H1 (cell line): Measurements from ENCODE around the gene PTPRCAP. TPM values are rescaled to one million over a fixed set of nuclear protein-coding genes. Genes with fewer than 3 reads are reported as not detected.

Source experiments
- CTCF ChIA-PET: fragments of 300-600 bp; sonication (Branson Sonifier 250); formaldehyde crosslinking; loops from one replicate; lab custom pipeline; 2021; ENCODE audit not compliant: partially characterized antibody; lab: Charles Lee
- POLR2A ChIA-PET: fragments of 300-600 bp; sonication (Branson Sonifier 250); formaldehyde crosslinking; loops from one replicate; lab custom pipeline; 2021; ENCODE audit warnings: inconsistent platforms; ENCODE audit not compliant: partially characterized antibody; lab: Charles Lee
- DNase-seq, 2 experiments: peaks; one replicate each; pipeline versions ENCODE4 v3.0.0 to v3.0.0-alpha.2; 2010 to 2022; ENCODE audit warnings: low spot score in 2 of 2, low read depth in 1 of 2, mixed read lengths in 1 of 2
- FAIRE-seq: peaks from 2 replicates; lab custom pipeline; 2011; peaks lifted over from hg19 to GRCh38; lab: Jason Lieb, UNC
- H2AFZ ChIP-seq: 2 replicates; pipeline ENCODE4 v1.8.1; 2012; ENCODE audit warnings: low read length, inconsistent platforms
- H2AK5ac ChIP-seq: 2 replicates; pipeline ENCODE4 v1.6.1; 2013; ENCODE audit warnings: low read depth, low read length
- H2BK120ac ChIP-seq: replicated peaks from 2 replicates; pipeline ENCODE3; 2013; ENCODE audit warnings: low read depth, low read length, inconsistent platforms
- H2BK12ac ChIP-seq: 2 replicates; pipeline ENCODE4 v1.6.1; 2013; ENCODE audit warnings: low read depth, low read length
- H2BK15ac ChIP-seq: 2 replicates; pipeline ENCODE4 v1.6.1; 2013; ENCODE audit warnings: low read length
- H2BK20ac ChIP-seq: 2 replicates; pipeline ENCODE4 v1.6.1; 2013; ENCODE audit warnings: low read length
- H2BK5ac ChIP-seq: 2 replicates; pipeline ENCODE4 v1.6.1; 2013; ENCODE audit warnings: low read depth, low read length
- H3K14ac ChIP-seq: 2 replicates; pipeline ENCODE4 v1.6.1; 2013; ENCODE audit warnings: inconsistent platforms; ENCODE audit not compliant: insufficient read length
- H3K18ac ChIP-seq: 2 replicates; pipeline ENCODE4 v1.6.1; 2013; ENCODE audit warnings: low read length; ENCODE audit errors: extremely low read depth
- H3K23ac ChIP-seq: 2 replicates; pipeline ENCODE4 v1.6.1; 2013; ENCODE audit warnings: inconsistent platforms; ENCODE audit not compliant: insufficient read length
- H3K23me2 ChIP-seq: 2 replicates; pipeline ENCODE4 v1.6.1; 2013; ENCODE audit warnings: low read depth, low read length
- H3K27ac ChIP-seq: 2 replicates; pipeline ENCODE4 v1.6.1; 2011; ENCODE audit warnings: low read depth, low read length, inconsistent platforms
- H3K27me3 ChIP-seq, 4 experiments: replicated peaks in 1 of 4; 1 replicate in 1 of 4; 2 replicates in 3 of 4; pipeline versions ENCODE4 v1.6.1 to v1.8.1; 2011 to 2013; ENCODE audit warnings: low read length in 3 of 4, mild to moderate bottlenecking in 3 of 4, inconsistent platforms in 2 of 4, mixed read lengths in 2 of 4, moderate library complexity in 1 of 4; ENCODE audit not compliant: control insufficient read depth in 3 of 4, insufficient read depth in 3 of 4; ENCODE audit errors: extremely low read depth in 1 of 4
- H3K36me3 ChIP-seq, 4 experiments: 2 replicates each; pipeline versions ENCODE4 v1.6.1 to v1.8.1; 2011 to 2013; ENCODE audit warnings: mild to moderate bottlenecking in 4 of 4, low read length in 3 of 4, moderate library complexity in 2 of 4, control low read depth in 1 of 4, inconsistent platforms in 1 of 4; ENCODE audit not compliant: insufficient read depth in 4 of 4, control insufficient read depth in 2 of 4
- H3K4ac ChIP-seq: replicated peaks from 2 replicates; pipeline ENCODE3; 2013; ENCODE audit warnings: low read length, low read depth, mixed read lengths, inconsistent platforms; ENCODE audit not compliant: insufficient read length
- H3K4me1 ChIP-seq, 4 experiments: replicated peaks in 1 of 4; 1 replicate in 1 of 4; 2 replicates in 3 of 4; pipeline versions ENCODE4 v1.6.1 to v1.8.1; 2011 to 2013; ENCODE audit warnings: low read length in 3 of 4, inconsistent platforms in 2 of 4, mixed read lengths in 1 of 4; ENCODE audit not compliant: insufficient read depth in 4 of 4, control insufficient read depth in 3 of 4
- H3K4me2 ChIP-seq, 2 experiments: 2 replicates each; pipeline versions ENCODE4 v1.6.1 to v1.8.1; 2011 to 2013; ENCODE audit warnings: low read depth in 2 of 2, low read length in 2 of 2, control low read depth in 1 of 2, inconsistent platforms in 1 of 2, mild to moderate bottlenecking in 1 of 2; ENCODE audit not compliant: insufficient read depth in 1 of 2
- H3K4me3 ChIP-seq, 4 experiments: fragments of 200-600, 300-600 bp in 1 of 4; sonication (generic), shearing (Covaris generic), sonication (Bioruptor Twin) in 1 of 4; 2 replicates each; pipeline versions ENCODE4 v1.5.1 to v1.8.1; 2011 to 2016; ENCODE audit warnings: low read length in 4 of 4, low read depth in 3 of 4, control low read depth in 2 of 4, inconsistent platforms in 2 of 4, mild to moderate bottlenecking in 2 of 4, mixed read lengths in 1 of 4, moderate library complexity in 1 of 4; ENCODE audit not compliant: insufficient read depth in 2 of 4; ENCODE audit errors: extremely low read depth in 1 of 4
- H3K56ac ChIP-seq: replicated peaks from 2 replicates; pipeline ENCODE3; 2013; ENCODE audit warnings: low read depth, mild to moderate bottlenecking, mixed read lengths, low read length, inconsistent platforms; ENCODE audit not compliant: insufficient read length
- H3K79me1 ChIP-seq: 2 replicates; pipeline ENCODE4 v1.6.1; 2013; ENCODE audit warnings: low read depth, low read length, control low read depth
- H3K79me2 ChIP-seq, 2 experiments: 2 replicates each; pipeline versions ENCODE4 v1.6.1 to v1.8.1; 2012 to 2013; ENCODE audit warnings: low read length in 2 of 2, mild to moderate bottlenecking in 2 of 2, inconsistent platforms in 1 of 2; ENCODE audit not compliant: insufficient read depth in 2 of 2, control insufficient read depth in 1 of 2
- H3K9ac ChIP-seq, 4 experiments: replicated peaks in 1 of 4; 1 replicate in 1 of 4; 2 replicates in 3 of 4; pipeline versions ENCODE4 v1.6.1 to v1.8.1; 2011 to 2013; ENCODE audit warnings: low read depth in 3 of 4, low read length in 3 of 4, control low read depth in 2 of 4, mild to moderate bottlenecking in 2 of 4, moderate library complexity in 2 of 4, inconsistent platforms in 1 of 4; ENCODE audit errors: extremely low read depth in 1 of 4
- H3K9me3 ChIP-seq, 2 experiments: 2 replicates each; pipeline versions ENCODE4 v1.6.1 to v1.8.1; 2012 to 2013; ENCODE audit warnings: mild to moderate bottlenecking in 2 of 2, moderate library complexity in 2 of 2, control low read depth in 1 of 2, inconsistent platforms in 1 of 2, low read depth in 1 of 2, low read length in 1 of 2, mixed read lengths in 1 of 2; ENCODE audit not compliant: insufficient read depth in 2 of 2
- H4K20me1 ChIP-seq, 2 experiments: replicated peaks in 1 of 2; 2 replicates each; pipeline versions ENCODE3 to v1.8.1; 2011 to 2013; ENCODE audit warnings: inconsistent platforms in 2 of 2, low read length in 2 of 2, mild to moderate bottlenecking in 1 of 2; ENCODE audit not compliant: insufficient read depth in 2 of 2, control insufficient read depth in 1 of 2
- H4K5ac ChIP-seq: 2 replicates; pipeline ENCODE4 v1.6.1; 2013; ENCODE audit warnings: low read length, low read depth, mixed read lengths, inconsistent platforms; ENCODE audit not compliant: insufficient read length
- H4K8ac ChIP-seq: 2 replicates; pipeline ENCODE4 v1.8.0; 2013; ENCODE audit warnings: mild to moderate bottlenecking, moderate library complexity, low read length, inconsistent platforms; ENCODE audit not compliant: insufficient read depth; ENCODE audit errors: extremely low read depth
- H4K91ac ChIP-seq: replicated peaks from 2 replicates; pipeline ENCODE3; 2013; ENCODE audit warnings: low read length, mixed read lengths, inconsistent platforms; ENCODE audit not compliant: insufficient read length
- BRCA1 ChIP-seq: IDR thresholded peaks from 2 replicates; pipeline ENCODE4 v1.6.1; 2012; ENCODE audit warnings: low read depth, low read length, improper control_type of control experiment
- CBX5 ChIP-seq: fragments of 300-800, 300-1000 bp; sonication (generic); IDR thresholded peaks from 2 replicates; pipeline ENCODE4 v1.7.1; 2016; ENCODE audit warnings: antibody characterized with exemption, low read length, low read depth
- CHD1 ChIP-seq: IDR thresholded peaks from 2 replicates; pipeline ENCODE4 v1.6.1; 2012; ENCODE audit warnings: low read depth, low read length, improper control_type of control experiment
- KDM4A ChIP-seq: IDR thresholded peaks from one replicate; pipeline ENCODE4 v1.7.1; 2012; ENCODE audit warnings: low read depth, mild to moderate bottlenecking, moderate library complexity, low read length, inconsistent platforms; ENCODE audit not compliant: severe bottlenecking
- NRF1 ChIP-seq: IDR thresholded peaks from 2 replicates; pipeline ENCODE4 v1.6.1; 2011; ENCODE audit warnings: mild to moderate bottlenecking, low read depth, low read length, improper control_type of control experiment
- YY1 ChIP-seq: IDR thresholded peaks from 2 replicates; pipeline ENCODE4 v1.6.1; 2011; ENCODE audit warnings: low read depth, mild to moderate bottlenecking, low read length
- WGBS, 2 experiments: shearing (Covaris generic) in 1 of 2; methylation state at CpG; one replicate each; pipeline versions ENCODE4 v1.1.6 to v1.1.7; 2013 to 2015; ENCODE audit warnings: low lambda C conversion rate in 2 of 2, mixed read lengths in 2 of 2, inconsistent platforms in 1 of 2, low coverage in 1 of 2, missing lambda C conversion rate in 1 of 2; ENCODE audit not compliant: insufficient replicate concordance in 2 of 2, insufficient coverage in 1 of 2, insufficient read length in 1 of 2; ENCODE audit errors: extremely low coverage in 1 of 2, missing lambda C conversion rate in 1 of 2; 5-methylcytosine and 5-hydroxymethylcytosine counted together
- polyA plus RNA-seq, 7 experiments: library from polyadenylated mRNA; depleted of rRNA in 3 of 7; stranded (reverse) in 5 of 7; unstranded in 2 of 7; fragments of >200 nt in 5 of 7; fragments of 200-250 nt in 2 of 7; gene quantifications; 1 replicate in 5 of 7; 2 replicates in 1 of 7; 4 replicates in 1 of 7; pipeline versions ENCODE4 v1.2.1 to v1.2.3, GENCODE V29; 2011 to 2013; ENCODE audit warnings: missing spikeins in 2 of 7, mixed read lengths in 2 of 7
- total RNA-seq: library from RNA; stranded (reverse); fragmentation: NEBNext Ultra II Directional; extraction: Animal tissue kit (Norgen Biotek cat#: 25700); gene quantifications from 2 replicates; pipeline ENCODE4 v1.2.1, GENCODE V29; 2021

PTPRCAP gene
- total and polyA plus RNA-seq, 2 of the 8 experiments (the other 6 are each of a cell fraction or from before 2014, with no cell fraction given): 0.78 to 6.7 TPM

DNA sequence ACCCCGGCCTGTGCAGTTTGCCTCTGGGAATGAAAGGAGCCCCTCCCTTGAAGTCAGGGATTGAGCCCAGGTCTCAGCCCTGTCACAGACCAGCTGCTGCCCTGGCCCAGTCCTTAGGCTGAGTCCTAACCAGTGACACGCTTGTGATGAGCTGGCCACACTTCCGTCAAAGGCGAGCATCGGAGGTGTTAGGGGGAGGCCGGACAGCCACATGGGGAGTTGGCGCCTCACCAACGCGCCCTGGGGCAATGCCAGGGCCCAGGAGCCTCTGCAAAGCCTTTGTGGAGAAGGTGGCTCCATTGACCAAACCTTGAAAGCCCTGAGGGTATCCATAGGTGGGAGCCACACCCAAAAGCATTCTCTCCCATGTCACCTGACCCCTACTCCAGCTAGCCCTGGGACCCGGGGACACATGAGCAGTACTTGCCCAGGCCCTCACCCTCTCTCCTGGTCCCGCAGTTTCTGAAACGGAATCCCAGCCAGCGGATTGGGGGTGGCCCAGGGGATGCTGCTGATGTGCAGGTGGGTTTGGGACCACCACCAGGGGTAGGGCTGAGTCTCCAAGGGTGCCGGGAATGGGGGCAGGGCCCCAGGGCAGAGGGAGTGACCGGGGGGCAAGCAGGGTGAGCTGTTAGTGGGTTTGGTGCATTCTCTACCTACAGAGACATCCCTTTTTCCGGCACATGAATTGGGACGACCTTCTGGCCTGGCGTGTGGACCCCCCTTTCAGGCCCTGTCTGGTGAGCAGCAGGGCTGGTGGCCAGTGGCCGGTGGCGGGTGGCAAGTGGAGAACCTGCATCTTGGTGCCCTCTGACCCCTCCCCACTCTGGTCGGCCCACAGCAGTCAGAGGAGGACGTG is 3.7 kb downstream of the PTPRCAP start:
- Histone ChIP-seq H3K23ac (no peak overlapping the region), H3K9me3 (no peaks in the 10 kb centered on the region), H3K27ac (no peak overlapping the region), H3K79me1 (peaks cover 3% of the 10 kb centered on the region), H3K4ac (no peak overlapping the region), H2BK120ac (no peak overlapping the region), H2BK12ac (no peak overlapping the region), H3K56ac (no peak overlapping the region), H3K4me1 (peaks cover 0 to 21% (median 16%) of the 10 kb centered on the region in 4 experiments; a peak in 6 of 7 replicates), H4K8ac (no peak overlapping the region), H4K91ac (no peak overlapping the region), H3K23me2 (peaks cover 4% of the 10 kb centered on the region), H2BK15ac (no peak overlapping the region), H3K4me2 (no peak overlapping the region), H3K18ac (no peak overlapping the region), H3K14ac (no peak overlapping the region), H3K36me3 (peaks cover 6 to 25% (median 13%) of the 10 kb centered on the region in 4 experiments; a peak in 7 of 8 replicates), H3K27me3 (no peaks in the 10 kb centered on the region), H4K20me1 (peaks cover 0 to 14% of the 10 kb centered on the region in 2 experiments), H4K5ac (no peak overlapping the region), H3K4me3 (no peak overlapping the region), H2AFZ (no peak overlapping the region), H2AK5ac (no peak overlapping the region), H2BK20ac (no peak overlapping the region), H3K79me2 (peaks cover 0 to 7% of the 10 kb centered on the region in 2 experiments; a peak in 2 of 4 replicates), H2BK5ac (no peak overlapping the region; the same call in 1 of the 2 replicates), H3K9ac (no peak overlapping the region)
- 88% methylated on average over 22 of the region's 22 CpGs; no CpG with 5 or more reads in 1 of the 2 experiments for whole genome bisulfite sequencing, 2 experiments
- ChIA-PET POLR2A (interaction anchor here (0.6 to 12.5 kb wide), 10 partner anchors 14 to 117 kb away, joined by 3 to 104 read pairs (median 3); partner anchors contain the start of genes CARNS1, PPP1CA and RAD9A), CTCF (interaction anchor here (0.7 to 1.0 kb wide), 2 partner anchors 14 to 23 kb away, joined by 3 to 4 read pairs; no protein-coding TSS in a partner anchor)
- no peak for DNase-seq
- no peak for FAIRE-seq
- TF ChIP-seq BRCA1 (no peak), KDM4A (no peak), CBX5 (no peak), NRF1 (no peak), YY1 (no peak), CHD1 (no peak)
